SHP77 (cell line): ENCODE data around the gene CTNND2.
A peak's percentile ranks its signal among the peaks of the same experiment; 100 is the strongest.

Experiments
- DNase-seq, 2 experiments: peaks; one replicate each; lab custom pipeline; 2025; lab: John Stamatoyannopoulos, UW

CTNND2 gene

GRCh38 chr5:11311272-11311671, 593.0 kb downstream of the CTNND2 start:
- DNase-seq = no peak

- DNase-seq = no peak
Measured at GRCh38 chr5:11310158-11310557, 594.1 kb downstream of the CTNND2 start.

DNA sequence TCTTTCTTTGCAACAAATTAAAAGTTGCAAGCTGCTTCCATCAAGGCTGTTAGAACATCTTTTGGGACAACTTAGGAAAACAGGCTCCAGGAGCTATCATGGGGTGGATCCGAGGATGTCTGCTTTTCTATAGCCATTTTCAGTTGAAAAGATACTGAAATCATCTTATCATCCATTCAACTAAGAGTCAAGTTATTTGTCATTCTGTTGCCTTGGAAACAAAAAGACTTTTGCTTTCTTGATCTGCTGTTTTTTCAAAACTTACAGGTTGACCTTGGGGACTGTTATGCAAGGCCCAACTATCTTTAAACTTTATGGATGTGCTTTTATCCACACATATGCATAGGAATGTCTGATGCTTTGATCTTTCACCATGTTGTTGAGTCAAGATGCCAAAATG, 597.9 kb downstream of the CTNND2 start:
- no peak for DNase-seq

DNA sequence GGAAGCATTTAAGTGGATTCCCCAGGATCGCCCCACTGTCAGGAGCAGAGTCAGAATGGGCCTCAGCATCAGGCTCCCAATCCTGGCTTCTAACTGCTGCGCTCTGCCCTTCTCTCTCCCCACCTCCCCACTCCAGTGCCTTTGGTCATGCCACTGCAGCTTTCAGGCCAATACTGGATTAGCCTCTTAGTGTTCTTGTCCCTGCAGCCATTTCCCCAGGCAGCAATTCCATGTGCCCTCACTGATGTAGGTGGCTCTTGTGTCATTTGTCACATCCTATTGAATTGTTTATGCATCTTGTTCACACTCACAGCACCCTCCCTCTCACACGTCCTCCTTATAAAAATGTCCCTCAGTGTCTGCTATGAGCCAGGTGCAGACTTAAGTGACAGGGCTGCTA, 599.0 kb downstream of the CTNND2 start:
- DNase-seq = no peak

DNA sequence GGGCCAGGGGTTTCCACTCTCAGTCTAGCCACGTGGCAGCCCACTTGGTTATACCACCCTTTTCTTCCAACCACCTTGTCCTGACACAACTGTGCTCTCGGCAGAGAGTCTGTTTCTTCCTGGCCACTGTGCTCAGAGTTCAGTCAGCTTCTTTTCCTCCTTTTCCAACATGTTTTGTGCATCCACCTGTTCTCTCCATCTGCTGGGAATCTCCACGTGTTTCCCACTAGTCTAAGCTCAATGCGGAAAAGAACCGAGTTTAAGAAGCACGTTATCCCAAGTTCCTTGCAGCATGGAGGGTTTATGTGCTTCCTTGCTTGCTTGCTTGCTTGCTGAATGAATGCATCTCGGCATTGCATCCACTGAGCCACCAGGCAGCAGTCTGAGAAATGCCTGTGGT, 599.6 kb downstream of the CTNND2 start:
- no peak for DNase-seq

DNA sequence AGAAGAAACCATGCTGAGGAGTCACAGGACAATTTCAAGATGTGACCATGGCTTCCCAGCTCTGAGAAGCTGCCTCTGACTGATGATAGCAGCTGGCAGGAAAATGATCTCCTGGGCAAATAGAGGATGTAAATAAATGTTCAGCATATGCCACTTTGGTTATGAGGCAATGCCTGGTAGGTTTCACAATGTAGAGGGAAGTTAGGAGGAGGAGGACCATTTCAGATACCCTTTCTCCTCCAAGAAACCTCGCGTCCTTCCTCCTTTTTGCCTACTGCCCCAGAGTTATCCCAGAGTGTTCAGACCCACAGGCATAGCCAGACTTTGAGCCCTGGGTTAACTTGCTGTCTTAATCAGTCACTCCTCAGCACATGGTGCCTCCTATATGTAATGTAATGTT, 601.6 kb downstream of the CTNND2 start:
- no peak for DNase-seq

- DNase-seq = no peak
Measured at GRCh38 chr5:11301171-11301570, 603.1 kb downstream of the CTNND2 start.

GRCh38 chr5:11300736-11301135, 603.5 kb downstream of the CTNND2 start:
- no peak for DNase-seq

GRCh38 chr5:11298877-11299276, 605.4 kb downstream of the CTNND2 start:
- DNase-seq = no peak

- DNase-seq = no peak
Measured at GRCh38 chr5:11293523-11293922, 610.7 kb downstream of the CTNND2 start.

DNA sequence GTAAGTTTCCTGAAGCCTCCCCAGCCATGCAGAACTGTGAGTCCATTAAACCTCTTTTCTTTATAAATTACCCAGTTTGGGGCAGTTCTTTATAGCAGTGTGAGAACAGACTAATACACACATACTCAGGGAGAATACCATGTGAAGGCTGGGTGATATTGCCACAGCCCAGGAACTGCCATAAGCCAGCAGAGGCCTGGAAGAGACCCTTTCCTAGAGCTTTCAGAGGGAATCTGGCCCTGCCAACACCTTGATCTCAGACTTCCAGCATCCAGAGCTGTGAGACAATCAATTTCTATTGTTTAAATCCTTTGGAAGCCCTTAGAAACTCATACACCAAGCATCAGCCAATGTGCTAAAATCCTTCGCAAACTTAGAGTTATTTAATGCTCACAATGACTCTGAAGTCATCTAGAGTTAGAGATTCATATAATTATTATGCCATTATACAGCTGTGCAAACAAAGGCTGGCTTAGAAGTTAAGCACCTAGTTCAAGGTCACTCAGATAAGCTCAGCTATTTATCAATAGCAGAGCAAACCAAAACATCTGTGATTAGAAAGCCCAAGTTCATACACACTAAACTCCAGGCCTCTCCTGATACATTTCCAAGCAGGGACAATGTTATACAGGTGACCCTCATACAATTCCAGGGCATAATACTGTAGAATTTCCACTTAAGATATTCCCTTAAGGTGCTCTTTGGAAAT, 611.4 kb downstream of the CTNND2 start:
- no peak for DNase-seq

GRCh38 chr5:11289733-11290132, 614.5 kb downstream of the CTNND2 start:
- no peak for DNase-seq

GRCh38 chr5:11289208-11289607, 615.0 kb downstream of the CTNND2 start:
- DNase-seq = no peak

- DNase-seq = no peak
Measured at GRCh38 chr5:11281842-11282241, 622.4 kb downstream of the CTNND2 start.

DNA sequence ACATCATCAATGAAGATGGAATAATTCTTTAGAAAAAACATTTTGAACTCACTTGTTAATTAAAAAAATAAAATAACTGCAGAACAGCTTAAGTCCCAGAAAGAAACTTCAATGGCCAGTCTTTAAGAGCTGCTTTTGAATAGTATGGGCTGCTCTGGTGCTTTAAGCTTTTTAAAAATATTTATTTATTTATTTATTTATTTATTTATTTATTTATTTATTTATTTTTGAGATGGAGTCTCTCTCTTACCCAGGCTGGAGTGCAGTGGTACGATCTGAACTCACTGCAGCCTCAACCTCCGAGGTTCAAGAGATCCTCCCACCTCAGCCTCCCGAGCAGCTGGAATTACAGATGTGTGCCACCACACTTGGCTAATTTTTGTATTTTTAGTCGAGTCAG, 626.9 kb downstream of the CTNND2 start:
- no peak for DNase-seq

DNA sequence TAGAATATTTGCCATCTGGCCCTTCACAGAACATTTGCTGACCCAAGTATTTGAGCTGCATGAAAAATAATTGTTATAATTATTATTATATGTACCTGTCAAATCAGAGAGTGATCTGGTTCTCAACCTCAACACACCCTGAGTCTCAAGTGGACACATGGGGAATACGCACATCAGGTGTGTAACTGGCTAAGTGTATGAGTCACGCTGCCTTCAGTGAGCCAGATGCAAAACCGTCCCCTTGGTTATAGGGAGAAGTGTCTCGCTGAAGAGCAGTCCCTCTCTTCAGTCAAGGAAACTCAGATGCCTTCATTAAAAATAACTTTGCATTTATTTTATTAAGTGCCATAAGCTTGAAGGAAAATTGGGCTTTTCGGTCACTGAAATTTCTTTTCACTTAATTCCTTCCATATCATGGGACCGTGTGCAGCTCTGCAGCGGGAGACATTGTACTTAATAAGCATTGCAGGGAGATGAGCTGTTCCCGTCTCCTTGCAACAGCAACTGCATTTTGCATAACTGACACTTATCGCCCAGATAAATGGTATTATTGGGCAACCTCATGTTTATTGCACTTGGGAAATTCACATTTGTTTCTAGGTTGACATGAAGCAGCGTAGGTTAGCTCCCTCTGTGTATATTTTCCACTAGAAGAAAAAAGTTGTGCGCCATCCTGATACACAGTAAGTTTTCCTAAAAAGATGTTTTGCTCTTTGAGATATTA, 630.9 kb downstream of the CTNND2 start:
- DNase-seq = no peak

GRCh38 chr5:11269515-11269914, 634.7 kb downstream of the CTNND2 start:
- no peak for DNase-seq

DNA sequence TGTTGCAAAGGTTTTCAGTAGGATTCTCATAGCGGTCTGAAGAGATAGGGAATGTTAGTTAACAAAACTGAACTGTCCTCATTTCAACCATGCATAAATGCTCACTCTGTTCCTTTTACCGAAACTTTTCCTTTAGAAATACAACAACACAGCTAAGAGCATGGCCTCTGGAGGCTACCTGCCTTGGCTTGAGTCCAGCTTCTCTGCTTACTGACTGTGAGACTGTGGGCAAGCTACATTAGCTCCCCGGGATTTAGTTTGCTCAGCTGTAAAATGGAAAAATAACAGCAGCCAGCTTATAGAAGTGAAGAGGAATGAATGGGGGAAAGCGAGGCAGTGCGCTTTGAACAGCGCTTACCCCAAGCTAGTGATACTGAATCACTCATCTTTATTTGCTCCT, 635.4 kb downstream of the CTNND2 start:
- DNase-seq = peak; percentile 29 to 47

- DNase-seq = no peak
Measured at GRCh38 chr5:11266331-11266730, 637.9 kb downstream of the CTNND2 start.

- no peak for DNase-seq
Measured at GRCh38 chr5:11261241-11261640, 643.0 kb downstream of the CTNND2 start.

DNA sequence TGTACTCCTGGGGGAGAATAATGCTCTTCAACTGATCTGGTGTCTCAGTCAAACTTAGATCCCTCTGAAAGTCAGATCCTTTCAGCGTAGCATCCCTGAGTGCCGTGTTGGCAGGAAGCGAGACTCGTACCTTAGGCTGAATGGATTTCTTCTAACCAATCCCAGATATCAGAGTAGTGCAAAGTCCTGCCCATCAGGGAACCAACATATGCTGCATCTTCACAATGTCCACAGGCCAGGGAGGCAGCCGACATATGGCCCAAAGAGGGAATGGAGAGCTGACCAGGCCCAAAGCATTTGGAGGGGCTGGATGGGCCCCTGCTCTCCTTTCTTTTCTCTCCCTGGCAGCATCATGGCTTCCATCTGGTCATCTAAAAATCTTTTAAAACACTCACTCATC, 646.2 kb downstream of the CTNND2 start:
- DNase-seq = no peak

- DNase-seq = no peak
Measured at GRCh38 chr5:11252523-11252922, 651.7 kb downstream of the CTNND2 start.

- DNase-seq = no peak
Measured at GRCh38 chr5:11252075-11252474, 652.2 kb downstream of the CTNND2 start.

GRCh38 chr5:11251247-11251646, 653.0 kb downstream of the CTNND2 start:
- no peak for DNase-seq
